ENCODE measurements around the gene SSX5. TPM values are rescaled to one million over a fixed set of nuclear protein-coding genes. Genes with fewer than 3 reads are reported as not detected.
"Not testable (repeated sequence)": the region's sequence is repeated elsewhere in the genome, so short reads cannot be mapped to it uniquely, and the experiment has no call there.

SSX5 gene
- total and polyA plus RNA-seq, 12 donors, result not detected

DNA sequence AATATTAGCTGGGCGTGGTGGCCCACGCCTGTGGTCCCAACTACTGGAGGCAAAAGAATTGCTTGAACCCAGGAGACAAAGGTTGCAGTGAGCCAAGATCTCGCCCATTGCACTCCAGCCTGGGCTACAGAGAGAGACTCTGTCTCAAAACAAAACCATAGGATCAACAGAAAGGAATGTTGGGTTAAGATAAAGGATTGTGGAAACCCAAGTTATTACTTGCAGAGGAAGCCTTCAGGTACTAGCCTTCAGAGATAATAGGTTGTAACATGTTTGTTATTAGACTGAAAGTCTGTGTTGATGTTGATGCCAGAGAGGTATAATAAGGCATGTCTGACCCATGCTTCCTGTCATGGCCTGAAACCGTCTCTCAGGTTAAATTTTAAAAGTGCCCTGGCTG, 16.9 kb downstream of the SSX5 start:
- no peaks in the 10 kb centered on the region for H3K36me3 ChIP-seq
- no peak for DNase-seq
- no peaks in the 10 kb centered on the region for H3K4me1 ChIP-seq
- TF ChIP-seq, protein P1, sequence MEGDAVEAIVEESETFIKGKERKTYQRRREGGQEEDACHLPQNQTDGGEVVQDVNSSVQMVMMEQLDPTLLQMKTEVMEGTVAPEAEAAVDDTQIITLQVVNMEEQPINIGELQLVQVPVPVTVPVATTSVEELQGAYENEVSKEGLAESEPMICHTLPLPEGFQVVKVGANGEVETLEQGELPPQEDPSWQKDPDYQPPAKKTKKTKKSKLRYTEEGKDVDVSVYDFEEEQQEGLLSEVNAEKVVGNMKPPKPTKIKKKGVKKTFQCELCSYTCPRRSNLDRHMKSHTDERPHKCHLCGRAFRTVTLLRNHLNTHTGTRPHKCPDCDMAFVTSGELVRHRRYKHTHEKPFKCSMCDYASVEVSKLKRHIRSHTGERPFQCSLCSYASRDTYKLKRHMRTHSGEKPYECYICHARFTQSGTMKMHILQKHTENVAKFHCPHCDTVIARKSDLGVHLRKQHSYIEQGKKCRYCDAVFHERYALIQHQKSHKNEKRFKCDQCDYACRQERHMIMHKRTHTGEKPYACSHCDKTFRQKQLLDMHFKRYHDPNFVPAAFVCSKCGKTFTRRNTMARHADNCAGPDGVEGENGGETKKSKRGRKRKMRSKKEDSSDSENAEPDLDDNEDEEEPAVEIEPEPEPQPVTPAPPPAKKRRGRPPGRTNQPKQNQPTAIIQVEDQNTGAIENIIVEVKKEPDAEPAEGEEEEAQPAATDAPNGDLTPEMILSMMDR (IDR thresholded peaks at IDR 0.05), result no peak
- ATAC-seq, result no peak
- H3K27me3 ChIP-seq, result peaks cover 0 to 14% (median 0%) of the 10 kb centered on the region in 7 donors
- no peak overlapping the region for H3K4me3 ChIP-seq
- no peak overlapping the region for H3K27ac ChIP-seq
- WGBS, 2 donors, result 86 to 89% methylated on average over 4 of the region's 4 CpGs
- no peaks in the 10 kb centered on the region for H3K9me3 ChIP-seq
- intact Hi-C loops (cut with DNase I), result no loop called here

DNA sequence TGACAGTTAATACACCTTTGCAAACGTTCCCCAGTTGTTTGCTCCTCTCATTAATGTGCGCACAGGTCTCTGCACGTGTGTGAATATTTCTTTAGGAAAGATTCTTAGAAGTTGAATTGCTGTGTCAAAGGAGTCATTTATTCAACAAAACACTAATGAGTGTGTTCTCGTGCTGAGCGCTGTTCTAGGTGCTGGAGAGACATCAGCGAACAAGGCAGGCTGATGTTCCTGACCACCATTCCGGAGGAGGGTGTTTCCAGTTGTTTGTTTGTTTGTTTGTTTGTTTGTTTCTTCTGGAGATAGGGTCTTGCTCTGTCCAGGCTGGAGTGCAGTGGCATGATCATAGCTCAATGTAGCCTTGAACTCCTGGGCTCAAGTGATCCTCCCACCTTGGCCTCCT, 30.3 kb downstream of the SSX5 start:
- 63 to 68% methylated on average over 5 of the region's 7 CpGs for WGBS, 2 donors
- H3K4me3 ChIP-seq; H3K9me3 ChIP-seq; H3K36me3 ChIP-seq; intact Hi-C loops (cut with DNase I); H3K27ac ChIP-seq; ATAC-seq; DNase-seq; H3K4me1 ChIP-seq: not testable (repeated sequence)
- H3K27me3 ChIP-seq, result peaks cover 0 to 23% (median 0%) of the 10 kb centered on the region in 7 donors

DNA sequence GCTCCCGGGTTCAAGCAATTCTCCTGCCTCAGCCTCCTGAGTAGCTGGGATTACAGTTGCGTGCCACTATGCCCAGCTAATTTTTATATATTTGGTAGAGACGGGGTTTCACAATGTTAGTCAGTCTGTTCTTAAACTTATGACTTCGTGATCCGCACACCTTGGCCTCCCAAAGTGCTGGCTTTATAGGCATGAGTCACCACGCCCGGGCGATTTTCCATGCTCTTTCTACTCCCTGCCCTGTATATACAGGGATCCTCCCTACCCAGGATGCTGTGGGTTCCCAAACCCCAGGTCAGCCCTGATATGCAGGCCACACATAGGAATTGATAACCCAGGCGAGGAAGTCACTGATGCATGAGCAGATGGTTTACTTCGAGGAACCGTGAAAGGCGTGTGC, 31.4 kb downstream of the SSX5 start:
- TF ChIP-seq, protein P1 (IDR thresholded peaks at IDR 0.05), result no peak
- intact Hi-C loops (cut with DNase I), result no loop called here
- Histone ChIP-seq H3K4me1 (no peaks in the 10 kb centered on the region), H3K27ac (no peak overlapping the region), H3K27me3 (peaks cover 0 to 32% (median 0%) of the 10 kb centered on the region in 7 donors), H3K9me3 (no peaks in the 10 kb centered on the region), H3K4me3 (no peak overlapping the region), H3K36me3 (no peaks in the 10 kb centered on the region)
- ATAC-seq (no peak), DNase-seq (no peak)
- 81 to 83% methylated on average over 12 of the region's 12 CpGs for WGBS, 2 donors

DNA sequence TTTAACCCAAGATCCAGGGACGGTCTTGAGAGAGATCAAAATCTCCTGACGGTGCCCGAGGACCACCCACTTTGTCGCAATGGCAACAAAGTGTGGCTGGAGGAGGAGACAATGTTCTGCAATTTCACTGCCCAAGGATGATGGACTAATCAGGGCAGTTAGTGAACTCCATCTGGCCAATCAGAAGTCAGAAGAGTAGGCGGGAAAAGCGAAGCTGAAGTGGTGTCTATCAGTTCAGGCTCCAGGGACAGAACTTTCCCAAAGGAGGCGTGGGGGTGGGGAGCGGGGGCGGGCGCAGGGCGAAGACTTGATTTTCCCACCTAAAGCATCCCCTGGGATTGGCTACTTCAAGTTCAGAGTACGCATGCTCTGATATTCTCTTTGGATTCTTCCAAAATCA, 40.6 kb downstream of the SSX5 start:
- ATAC-seq (no peak), DNase-seq (no peak)
- peaks cover 0 to 16% (median 0%) of the 10 kb centered on the region in 7 donors for H3K27me3 ChIP-seq
- TF ChIP-seq, protein P1 (IDR thresholded peaks at IDR 0.05), result no peak
- intact Hi-C loops (cut with DNase I), result no loop called here
- no peaks in the 10 kb centered on the region for H3K9me3 ChIP-seq
- no peak overlapping the region for H3K27ac ChIP-seq
- no peaks in the 10 kb centered on the region for H3K36me3 ChIP-seq
- 89 to 90% methylated on average over 12 of the region's 12 CpGs for WGBS, 2 donors
- H3K4me3 ChIP-seq, result no peak overlapping the region
- H3K4me1 ChIP-seq, result no peaks in the 10 kb centered on the region

DNA sequence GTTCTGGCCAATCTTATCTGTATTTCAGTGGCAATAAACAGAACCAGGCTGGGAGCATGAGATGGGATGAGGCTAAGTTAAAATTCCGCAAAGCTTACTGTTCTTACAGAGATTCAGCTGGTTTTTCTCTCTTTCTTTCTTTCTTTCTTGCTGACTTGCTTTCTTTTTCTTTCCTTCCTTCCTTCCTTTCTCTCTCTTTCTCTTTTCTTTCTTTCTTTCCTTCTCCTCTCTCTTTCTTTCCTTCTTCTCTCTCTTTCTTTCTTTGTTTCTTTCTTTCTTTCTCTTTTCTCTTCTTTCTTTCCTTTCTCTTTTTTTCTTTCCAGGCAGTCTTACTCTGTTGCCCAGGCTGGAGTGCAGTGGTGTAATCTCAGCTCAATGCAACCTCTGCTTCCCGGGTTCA, 41.8 kb downstream of the SSX5 start:
- no peak for ATAC-seq
- DNase-seq, result no peak
- H3K4me1 ChIP-seq, result no peaks in the 10 kb centered on the region
- H3K27ac ChIP-seq, result no peak overlapping the region
- no peaks in the 10 kb centered on the region for H3K9me3 ChIP-seq
- H3K4me3 ChIP-seq, result no peak overlapping the region
- H3K36me3 ChIP-seq, result no peaks in the 10 kb centered on the region
- H3K27me3 ChIP-seq, result peaks cover 0 to 14% (median 0%) of the 10 kb centered on the region in 7 donors
- TF ChIP-seq, protein P1 (IDR thresholded peaks at IDR 0.05), result no peak
- WGBS, 2 donors, result 80 to 91% methylated on average over 2 of the region's 2 CpGs
- intact Hi-C loops (cut with DNase I), result no loop called here

All from heart right ventricle (tissue), 16 donors.